GM18858 (cell line): ENCODE data around the gene KIAA0586.
"Not testable (repeated sequence)": the region's sequence is repeated elsewhere in the genome, so short reads cannot be mapped to it uniquely, and the experiment has no call there.

ENCODE experiments used
- ATAC-seq: cut with Tn5 transposase; IDR thresholded peaks from one replicate; pipeline ENCODE4 v1.9.1; 2021; ENCODE audit not compliant: unreplicated experiment

Gene KIAA0586

DNA sequence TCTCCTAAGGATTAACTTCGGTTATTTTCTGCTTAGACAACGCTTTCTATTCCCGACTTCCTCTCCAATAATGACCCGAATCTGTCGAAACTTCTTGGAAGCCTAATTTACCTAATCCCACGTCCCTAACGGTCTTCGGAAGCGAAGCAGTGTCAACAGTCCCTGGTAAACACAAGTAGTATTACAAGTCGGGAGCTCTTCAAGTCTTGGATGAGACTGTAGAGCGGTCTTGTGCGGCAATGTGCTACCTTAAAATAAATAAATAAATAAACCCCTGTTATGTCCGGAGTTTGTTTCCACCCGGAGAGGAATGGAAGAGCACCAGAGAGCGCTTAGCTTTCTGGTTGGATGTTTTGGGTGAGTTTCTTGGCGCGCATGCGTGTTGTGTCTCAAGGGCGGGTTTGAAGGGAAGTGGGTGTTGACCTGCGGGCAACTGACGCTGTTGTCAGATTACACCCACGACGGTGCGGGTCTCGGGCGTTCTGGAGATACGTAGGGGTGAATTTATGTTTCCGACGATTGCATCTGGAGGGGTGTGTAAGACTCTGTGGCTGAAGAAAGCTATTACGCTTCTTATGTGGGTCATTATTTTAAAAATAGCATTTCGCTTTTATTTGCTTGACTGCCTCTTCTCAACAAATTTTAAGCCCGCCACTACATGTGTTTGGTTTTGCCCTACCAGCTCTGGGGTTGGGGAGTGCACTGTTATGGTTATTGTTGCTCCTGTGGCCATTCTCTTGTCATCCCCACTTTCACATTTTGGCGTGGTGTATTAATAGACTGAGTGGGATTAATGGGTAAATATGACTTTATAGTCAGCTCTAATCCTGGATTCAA is at the start of gene KIAA0586, which contains the start of gene TIMM9:
Gene KIAA0586 (plus strand): TSS at position 439 of the 837 bp plus-strand sequence. CDS start 546 bp downstream, outside the sequence.
Gene TIMM9 (minus strand): TSS at position 251 of the 837 bp plus-strand sequence. CDS start 15,586 bp downstream, outside the sequence.
- peak; percentile 65 for ATAC-seq

DNA sequence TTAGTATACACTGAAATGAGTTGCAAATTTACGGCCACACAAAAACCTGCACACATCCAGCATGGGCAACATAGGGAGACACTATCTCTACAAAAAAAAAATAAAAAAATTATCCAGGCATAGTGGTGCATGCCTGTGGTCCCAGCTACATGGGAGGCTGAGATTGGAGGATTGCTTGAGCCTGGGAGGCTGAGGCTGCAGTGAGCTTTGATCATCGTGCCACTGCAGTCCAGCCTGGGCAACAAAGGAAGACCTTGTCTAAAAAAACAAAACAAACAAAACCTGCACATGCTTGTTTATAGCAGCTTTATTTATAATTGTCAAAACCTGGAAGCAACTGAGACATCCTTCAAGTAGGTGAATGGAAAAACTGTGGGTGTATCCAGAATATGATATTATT is 36.7 kb upstream of the KIAA0586 start:
- no peak for ATAC-seq

DNA sequence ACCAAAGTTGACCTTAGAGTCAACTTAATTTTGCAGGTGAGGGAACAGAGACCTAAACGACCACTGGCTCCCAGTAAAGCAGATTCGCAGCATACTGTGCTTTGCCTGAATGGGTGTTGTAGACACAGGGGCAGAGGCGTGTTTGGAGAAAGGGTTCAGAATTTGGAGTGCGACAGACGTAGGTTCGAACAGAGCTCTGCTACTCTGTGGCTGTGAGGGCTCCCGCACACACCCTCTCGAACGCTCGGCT is 32.0 kb upstream of the KIAA0586 start:
- ATAC-seq: no peak

DNA sequence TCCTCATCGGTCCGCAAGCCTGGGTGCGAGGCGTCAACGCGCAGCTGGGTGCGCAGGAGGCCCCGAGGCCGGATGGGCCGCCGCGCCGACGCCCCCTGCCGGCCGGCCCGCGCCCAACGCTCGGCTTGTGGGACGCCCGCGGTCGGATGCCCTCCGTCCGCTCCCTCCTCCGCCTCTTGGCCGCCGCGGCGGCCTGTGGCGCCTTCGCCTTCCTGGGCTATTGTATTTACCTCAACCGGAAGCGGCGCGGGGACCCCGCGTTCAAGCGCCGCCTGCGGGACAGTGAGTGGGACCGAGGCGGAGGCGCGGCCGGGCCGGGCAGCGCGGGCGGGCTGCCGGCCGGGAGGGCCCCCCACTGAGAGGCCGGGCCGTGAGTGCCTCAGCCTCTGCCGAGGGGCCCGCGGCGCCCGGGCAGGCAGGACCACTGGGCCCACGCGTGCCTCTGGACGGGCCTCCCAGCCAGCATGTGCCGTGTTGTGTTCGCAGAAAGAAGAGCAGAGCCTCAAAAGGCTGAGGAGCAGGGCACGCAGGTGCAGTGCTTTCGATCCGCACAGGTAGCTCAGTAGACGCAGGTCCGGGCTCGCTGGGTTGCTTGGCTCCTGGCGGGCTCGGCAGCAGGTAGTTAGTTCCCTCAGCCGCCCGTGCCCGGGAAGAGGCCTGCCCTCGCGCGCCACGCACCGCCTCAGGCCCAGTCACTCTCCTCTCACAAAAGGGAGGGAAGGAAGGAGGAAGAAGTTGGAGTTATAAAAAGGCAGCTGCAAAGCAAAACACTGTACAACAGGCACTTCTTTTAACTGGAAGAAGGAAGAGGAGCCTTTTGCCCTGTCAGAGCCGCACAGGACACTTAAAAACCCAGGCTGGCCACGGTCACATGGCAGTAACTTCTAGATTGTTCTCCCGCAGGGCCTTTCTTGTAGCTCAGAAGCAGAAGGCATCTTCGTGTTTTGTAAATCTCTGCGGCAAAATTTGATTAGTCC is 31.4 kb upstream of the KIAA0586 start, which contains the start of gene TOMM20L:
Gene TOMM20L (plus strand): TSS at position 119 of the 977 bp plus-strand sequence. CDS start 28 bp downstream, at position 147.
- peak; percentile 88 for ATAC-seq

- ATAC-seq: no peak
Observed at GRCh38 chr14:58397156-58397555, 30.4 kb upstream of the KIAA0586 start.

GRCh38 chr14:58398495-58398894 is 29.0 kb upstream of the KIAA0586 start:
- no peak for ATAC-seq

DNA sequence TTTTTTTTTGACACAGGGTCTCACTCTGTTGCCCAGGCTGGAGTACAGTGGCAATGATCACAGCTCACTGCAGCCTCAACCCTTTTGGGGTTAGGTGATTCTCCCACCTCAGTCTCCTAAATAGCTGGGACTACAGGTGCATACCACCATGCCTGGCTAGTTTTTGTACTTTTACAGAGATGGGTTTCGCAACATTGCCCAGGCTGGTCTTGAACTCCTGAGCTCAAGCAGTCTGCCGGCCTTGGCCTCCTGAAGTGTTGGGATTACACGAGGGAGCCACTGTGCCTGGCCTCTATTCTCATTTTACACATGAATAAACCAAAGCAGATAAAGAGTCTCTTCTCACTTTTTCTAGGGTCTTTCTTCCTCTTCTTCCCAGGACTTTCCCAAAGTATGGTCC is 28.6 kb upstream of the KIAA0586 start:
- ATAC-seq: no peak

DNA sequence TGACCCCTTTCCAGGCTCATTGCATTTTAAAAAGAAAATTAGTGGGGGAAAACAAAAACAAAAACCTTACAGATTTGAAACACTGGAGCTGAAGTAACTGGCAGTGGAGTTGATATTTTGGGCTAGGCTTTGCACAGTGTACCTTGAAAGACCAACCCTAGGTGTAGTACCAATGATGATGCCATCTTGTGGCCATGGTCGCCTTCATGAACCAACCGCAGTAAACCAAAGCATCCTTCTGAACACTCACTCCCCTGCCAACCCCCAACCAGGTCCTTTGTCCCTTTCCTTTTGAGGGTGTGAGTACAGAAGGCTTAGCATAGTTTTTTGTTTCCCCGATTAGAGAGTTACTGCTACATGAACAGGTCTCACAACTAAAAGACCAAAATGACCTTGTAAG is 25.9 kb upstream of the KIAA0586 start:
- no peak for ATAC-seq

DNA sequence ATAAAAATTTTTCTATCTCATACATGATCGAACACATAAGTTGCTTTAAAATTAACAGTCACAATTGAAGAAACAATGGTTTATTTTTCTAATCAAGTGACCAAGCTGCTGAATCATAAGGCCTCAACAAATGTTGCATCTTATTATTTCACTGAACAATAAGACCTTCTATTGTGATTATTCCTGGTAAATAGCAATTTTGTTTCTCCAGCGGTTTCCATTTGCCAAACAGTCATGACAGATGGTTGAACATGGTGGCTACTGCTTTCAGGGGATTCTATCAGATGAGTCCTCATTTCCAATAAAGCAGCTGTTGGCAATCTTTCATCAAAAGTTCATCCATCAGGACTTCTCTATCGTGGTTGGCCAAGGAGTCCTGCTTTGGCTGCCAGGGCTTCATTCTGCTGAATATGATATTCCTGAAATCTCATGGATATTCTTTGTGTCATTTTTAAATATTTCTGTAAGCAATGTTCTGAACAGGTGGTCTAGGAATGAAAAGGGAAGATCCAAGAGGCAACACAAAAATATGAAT is 18.8 kb upstream of the KIAA0586 start:
- no peak for ATAC-seq

GRCh38 chr14:58414845-58415244 is 12.7 kb upstream of the KIAA0586 start:
- no peak for ATAC-seq

GRCh38 chr14:58415636-58416547 is 11.6 kb upstream of the KIAA0586 start:
- ATAC-seq: no peak

DNA sequence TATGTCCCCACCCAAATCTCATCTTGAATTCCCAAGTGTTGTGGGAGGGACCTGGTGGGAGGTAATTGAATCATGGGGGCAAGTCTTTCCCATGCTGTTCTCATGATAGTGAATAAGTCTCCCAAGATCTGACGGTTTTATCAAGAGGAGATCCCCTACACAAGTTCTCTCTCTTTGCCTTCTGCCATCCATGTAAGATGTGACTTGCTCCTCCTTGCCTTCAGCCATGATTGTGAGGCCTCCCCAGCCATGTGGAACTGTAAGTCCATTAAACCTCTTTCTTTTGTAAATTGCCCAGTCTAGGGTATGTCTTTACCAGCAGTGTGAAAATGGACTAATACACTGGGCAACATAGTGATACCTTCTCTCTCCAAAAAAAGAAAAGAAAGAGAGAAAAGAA is 10.6 kb upstream of the KIAA0586 start:
- not testable (repeated sequence) for ATAC-seq

DNA sequence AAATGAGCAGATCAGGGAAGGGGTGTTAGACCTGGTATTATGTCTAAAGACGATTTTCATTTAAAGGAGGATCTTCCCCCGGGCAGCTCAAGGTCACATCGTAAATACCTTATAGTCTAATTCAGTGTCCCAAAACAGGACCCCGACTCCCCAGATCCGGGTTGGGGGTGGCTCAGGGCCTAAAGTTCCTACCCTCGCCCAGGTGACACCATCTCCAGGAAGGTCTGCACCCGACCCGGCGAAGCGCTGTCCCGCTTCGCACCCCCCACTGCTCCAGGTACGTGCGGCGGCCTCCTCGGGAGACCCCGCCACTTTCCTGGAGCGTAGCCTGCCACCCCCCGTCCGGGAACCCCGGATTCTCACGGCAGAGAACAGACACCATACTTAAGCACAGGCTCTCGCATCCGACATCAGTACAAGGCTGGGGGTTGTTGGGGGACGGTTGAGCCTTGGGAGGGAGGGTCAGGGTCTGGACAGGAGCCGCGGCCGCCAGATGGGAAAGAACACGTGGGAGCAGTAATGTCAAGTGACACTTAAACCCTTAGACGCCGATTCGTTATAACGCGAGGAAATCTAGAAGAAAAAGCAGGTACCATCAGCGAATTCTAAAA is 744 bp upstream of the KIAA0586 start:
- ATAC-seq: peak; percentile 13

DNA sequence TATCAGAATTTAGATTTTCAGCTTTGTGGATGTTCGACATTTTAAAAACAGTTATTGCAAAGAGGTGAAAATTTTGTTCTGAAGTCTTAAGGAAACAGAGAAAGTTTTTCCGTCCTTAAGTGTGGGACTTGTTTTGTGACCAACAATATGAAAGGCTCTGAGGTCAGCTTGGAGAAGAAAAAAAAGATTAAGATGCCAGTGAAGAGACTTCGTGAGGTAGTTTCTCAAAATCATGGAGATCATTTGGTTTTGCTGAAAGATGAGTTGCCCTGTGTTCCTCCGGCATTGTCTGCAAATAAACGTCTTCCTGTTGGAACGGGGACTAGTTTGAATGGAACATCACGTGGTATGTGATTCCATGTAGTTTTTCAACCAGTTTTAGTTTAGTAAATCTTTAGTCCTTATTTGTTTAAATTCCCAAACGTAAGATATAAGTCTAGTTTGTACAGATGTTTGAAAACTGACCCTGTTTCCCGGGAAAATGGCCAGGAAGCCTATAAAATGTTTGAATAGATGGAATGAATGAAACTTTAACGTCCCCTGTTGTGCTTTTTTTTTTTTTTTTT is 682 bp downstream of the KIAA0586 start:
- ATAC-seq: peak; percentile 7

GRCh38 chr14:58430156-58430555 is 2.6 kb downstream of the KIAA0586 start:
- no peak for ATAC-seq

- ATAC-seq: no peak
Observed at GRCh38 chr14:58439476-58439875, 12.0 kb downstream of the KIAA0586 start.

DNA sequence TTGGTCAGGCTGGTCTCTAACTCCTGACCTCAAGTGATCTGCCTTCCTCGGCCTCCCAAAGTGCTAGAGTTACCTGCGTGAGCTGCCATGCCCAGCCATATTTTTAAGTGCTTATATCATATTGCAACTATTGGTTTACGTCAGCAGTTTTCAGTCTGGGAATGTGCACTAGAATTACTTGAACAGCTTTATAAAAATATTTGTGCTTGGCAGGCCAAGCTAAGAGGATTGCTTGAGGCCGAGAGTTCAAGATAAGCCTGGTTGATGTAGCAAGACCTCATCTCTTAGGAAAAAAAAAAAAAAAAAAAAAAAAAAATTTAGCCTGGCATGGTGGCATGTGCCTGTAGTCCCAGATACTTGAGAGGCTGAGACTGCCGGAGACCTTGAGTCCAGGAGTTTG is 17.1 kb downstream of the KIAA0586 start:
- no peak for ATAC-seq

DNA sequence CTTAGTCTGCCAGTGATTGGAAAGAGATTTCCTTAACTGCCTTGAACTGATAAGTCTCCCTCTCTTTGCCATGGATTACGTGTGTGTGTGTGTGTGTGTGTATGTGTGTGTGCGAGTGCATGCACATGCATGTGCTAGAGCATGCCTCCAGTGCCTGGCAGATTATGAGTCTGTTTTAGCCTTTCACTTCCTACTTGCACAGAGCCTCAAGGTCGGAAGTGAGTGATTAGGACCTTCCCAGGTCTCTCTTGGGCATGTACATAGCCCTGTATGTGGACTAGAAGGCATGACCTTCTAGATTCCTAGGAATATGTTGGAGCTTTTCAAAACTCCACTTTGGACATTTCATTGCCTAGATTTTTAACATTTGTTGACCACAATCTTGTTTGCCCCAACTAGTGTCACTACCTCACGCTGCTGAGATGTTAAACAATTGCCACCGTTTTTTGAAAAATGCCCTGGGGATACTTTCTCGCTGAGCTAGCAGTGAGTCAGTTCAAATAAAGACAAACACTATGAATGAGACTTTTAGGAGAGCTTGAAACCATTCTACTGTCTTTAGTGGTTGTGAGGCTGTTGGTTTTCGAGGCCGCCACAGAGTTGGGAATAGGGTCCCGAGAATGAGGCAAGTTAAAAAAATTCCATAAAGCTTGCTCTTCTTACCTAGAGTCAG is 28.2 kb downstream of the KIAA0586 start:
- no peak for ATAC-seq

DNA sequence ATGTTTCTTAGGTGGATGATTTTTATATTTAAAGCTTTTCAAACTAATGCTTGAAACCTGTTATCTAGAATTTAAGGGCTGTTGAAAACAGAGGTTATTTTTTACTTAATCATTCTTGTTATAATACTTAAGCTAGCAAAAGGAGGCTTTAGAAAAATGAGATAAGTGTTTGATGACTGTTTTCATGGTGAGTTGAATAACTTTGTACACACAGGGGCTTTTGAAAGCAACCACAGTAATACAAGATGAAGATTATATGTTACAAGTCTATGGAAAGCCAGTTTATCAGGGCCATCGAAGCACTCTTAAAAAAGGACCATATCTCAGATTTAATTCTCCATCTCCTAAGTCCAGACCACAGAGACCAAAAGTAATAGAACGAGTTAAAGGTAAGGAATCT is 33.3 kb downstream of the KIAA0586 start:
- ATAC-seq: no peak
